Measurements from ENCODE around the gene ACOXL. TPM values are rescaled to one million over a fixed set of nuclear protein-coding genes. Genes with fewer than 3 reads are reported as not detected.
A peak's percentile ranks its signal among the peaks of the same experiment; 100 is the strongest.

The ACOXL gene
- total RNA-seq, 1 donor from 2014 or later, result not detected

DNA sequence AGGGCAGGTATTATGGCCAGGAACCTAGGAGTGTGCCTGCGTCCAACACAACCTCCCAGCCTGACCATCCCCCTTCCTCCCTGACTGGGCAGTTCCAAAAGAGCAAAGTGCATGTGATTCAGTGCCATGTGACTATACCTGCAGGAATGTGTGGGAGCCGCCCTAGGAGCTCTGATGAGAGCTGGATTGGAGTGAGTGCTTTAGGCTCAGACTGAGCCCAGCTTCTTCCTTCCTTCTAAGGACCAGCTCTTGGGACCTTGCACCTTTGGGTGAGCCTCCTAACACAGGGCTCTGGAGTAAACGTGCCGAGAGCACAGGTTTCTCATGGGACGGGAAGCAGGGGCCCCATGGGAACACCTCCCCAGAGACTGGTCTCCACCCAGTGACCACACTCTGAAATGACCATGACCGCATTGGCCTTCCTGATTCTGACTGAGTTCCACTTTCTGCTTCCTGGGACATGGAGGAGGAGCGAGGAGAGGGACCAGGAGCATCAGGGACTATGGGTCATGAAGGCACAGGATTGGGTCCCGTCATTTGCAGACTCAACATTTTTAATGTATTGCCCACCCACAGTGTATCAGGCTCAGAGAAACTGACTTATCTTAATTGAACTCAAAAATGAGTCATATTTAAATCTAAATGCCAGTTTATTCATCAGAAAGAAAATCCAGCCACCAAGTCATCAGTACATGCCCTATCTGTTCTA is 300.5 kb downstream of the ACOXL start:
- DNase-seq (ENCODE audit: low spot score), result peak; percentile 53

DNA sequence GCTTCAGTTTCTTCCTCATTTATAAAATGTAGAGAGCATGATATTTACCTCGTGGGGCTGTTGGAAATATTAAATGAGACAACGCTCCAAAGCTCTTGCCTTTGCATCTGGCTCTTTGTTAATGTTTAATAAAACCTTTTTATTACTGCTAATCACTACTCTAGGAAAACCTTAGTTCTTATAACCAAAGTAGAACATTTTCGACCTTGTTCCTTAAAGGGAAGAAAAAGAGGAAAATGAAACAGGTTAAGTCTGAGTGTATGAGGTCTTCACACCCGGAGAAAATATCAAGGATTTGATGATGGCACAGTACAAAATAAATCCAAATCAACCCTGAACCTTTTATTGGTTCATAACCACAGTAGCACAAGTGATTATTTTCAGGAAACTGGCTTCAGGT is 301.8 kb downstream of the ACOXL start:
- no peak for DNase-seq (ENCODE audit: low spot score)

DNA sequence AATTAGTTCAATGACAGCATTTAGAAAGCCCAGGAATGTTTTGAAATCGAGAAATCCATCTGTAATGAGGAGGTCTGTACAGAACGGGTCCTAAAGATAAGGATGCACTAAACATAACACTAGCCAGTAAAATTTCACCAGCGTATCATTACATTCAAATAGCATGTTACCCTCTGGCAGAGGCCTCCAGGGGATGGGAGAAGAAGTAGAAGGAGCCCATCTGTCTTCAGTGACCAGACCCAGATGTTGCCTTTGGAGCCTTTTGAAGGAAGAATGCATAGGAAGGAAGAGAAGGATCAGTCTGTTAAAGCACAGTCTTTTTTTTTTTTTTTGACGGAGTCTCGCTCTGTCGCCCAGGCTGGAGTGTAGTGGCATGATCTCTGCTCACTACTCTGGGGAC is 302.2 kb downstream of the ACOXL start:
- no peak for DNase-seq (ENCODE audit: low spot score)

DNA sequence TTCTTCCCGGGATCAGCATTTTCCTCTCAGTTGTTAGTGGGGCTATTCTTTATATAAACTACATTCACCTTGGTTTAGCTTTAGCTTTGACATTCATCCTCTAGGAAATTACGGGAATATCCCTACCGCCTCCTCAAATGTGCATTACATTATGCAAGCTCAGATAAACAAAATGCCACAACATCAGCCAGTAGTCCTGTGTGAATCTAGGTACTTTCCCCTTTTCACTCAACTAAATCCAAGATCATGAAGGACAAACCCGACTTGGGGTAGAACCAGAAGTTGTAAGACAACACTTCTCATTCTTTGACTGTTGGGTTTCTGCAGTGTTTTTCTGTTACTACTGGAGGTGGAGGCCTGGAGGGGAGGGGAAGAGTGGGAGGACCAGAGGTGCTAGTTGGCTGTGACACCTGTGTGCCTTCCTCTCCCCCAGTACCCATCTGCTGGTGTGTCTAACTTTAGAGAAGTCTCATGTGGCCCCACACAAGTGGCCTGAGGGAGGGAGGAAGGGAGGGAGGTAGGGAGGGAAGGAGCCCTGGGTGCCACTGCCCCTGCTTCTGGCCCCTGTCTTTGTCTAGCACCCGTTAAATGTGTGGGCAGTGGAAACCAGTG is 303.6 kb downstream of the ACOXL start:
- DNase-seq (ENCODE audit: low spot score), result peak; percentile 35

DNA sequence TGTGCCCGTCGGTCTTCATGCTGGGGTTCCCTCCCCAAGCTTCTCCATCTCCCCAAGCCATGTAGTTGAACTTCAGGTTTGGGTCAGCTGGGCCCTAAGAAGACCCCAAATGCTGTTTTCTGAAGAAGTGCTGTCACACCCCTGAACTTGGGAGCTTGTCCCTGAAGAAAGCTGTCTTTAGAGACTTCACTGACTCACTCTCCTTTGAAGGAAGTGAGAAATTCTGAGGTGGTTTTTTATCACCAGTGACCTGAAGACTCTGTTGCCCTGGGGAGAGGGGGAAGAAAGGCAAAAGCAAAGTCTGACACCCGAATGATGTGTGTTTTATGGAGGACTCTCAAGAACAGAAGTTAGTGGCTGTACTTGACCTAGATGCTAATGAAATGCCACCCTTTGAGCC is 304.8 kb downstream of the ACOXL start:
- peak; percentile 43 for DNase-seq (ENCODE audit: low spot score)

DNA sequence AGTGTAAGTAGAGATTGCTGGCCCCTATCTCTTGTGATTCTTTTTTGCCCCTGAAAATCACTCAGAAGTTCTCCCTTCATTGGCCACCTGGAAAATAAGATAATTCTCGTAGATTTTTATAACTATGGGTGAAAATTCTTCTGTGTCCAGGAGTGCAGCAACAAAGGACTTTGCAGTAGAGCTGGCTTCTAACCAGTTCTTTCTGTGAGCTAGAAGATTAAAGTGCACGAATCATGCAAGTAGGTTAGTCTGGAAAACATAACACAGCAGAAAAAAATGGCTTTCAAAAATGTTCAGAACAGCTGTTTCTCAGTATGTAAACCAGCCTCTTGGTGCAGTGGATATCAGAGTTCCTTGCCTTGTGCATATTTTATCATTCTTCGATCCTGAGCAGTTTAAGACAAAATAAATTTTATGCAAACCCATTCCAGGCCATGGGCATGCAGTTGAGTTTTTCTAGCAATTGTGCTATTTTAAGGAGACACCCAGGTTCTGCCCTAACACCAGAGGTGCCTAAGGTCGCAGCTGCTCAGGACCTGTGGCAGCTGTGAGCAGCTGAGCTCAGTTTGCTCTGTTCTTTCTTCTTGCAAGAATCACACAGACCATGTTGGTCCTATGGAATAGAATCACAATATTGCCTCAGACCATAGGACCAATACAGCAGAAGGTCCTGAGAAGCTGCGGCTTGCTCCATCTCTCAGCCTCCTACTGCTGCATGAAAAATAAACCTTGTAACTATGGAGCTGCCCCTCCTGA is 307.4 kb downstream of the ACOXL start:
- DNase-seq (ENCODE audit: low spot score), result no peak

- peak; percentile 60 for DNase-seq (ENCODE audit: low spot score)
Measured at GRCh38 chr2:111041398-111042202, 309.2 kb downstream of the ACOXL start.

GRCh38 chr2:111042261-111042660 is 309.9 kb downstream of the ACOXL start:
- peak; percentile 64 for DNase-seq (ENCODE audit: low spot score)

DNA sequence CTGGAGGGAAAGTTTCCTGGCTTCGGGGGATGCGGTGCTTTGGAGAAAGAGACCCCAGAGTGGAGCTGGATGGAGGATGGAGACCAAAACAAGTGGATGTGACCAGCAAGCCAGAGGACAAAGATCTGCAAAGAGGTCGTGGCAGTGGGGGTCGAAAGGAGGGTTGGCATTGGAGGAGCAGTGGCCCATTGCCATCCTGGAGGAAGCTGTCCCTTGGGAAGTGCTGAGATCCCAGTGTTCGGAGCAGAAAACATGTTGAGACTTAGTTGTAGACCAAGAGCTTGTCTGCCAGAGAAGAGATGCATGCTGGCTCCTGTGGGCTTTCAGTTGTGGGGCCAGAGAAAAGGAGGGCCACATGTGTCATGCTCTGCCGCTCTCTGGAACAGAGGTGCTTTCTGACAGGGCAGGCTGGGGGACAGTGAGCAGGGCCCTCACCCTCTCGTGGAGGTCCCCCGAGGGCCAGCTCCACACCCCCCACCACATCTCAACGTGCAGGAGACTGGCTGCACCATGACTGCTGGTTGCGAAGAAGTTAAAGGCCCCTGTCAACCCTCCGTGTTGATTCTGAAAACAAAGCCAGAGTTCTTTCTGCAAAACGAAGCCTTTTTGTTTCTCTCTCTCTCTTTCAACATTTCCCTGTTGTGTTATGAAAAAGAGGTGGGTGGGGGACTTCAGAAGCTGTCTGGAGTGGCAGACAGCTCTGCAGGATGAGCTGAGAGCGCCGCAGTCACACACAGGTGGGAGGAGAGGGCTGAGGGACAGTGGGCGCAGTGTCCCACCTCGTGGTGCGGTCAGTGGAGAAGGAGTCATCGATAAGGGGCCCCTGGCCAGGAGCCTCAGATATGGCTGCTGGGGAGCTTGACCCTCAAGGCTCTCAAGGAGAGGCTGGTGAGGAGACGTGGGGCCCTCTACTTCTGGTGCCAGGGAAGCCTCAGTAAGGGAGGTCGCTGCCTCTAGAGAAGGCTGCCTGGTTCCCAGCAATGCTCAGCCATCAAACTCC is 310.7 kb downstream of the ACOXL start:
- DNase-seq (ENCODE audit: low spot score), result peak; percentile 73

- DNase-seq (ENCODE audit: low spot score), result peak; percentile 69
Measured at GRCh38 chr2:111044066-111044465, 311.7 kb downstream of the ACOXL start.

GRCh38 chr2:111045236-111045635 is 312.9 kb downstream of the ACOXL start:
- DNase-seq (ENCODE audit: low spot score), result peak; percentile 22

- DNase-seq (ENCODE audit: low spot score), result peak; percentile 88
Measured at GRCh38 chr2:111045771-111046444, 313.5 kb downstream of the ACOXL start.

- peak; percentile 35 for DNase-seq (ENCODE audit: low spot score)
Measured at GRCh38 chr2:111046670-111047069, 314.3 kb downstream of the ACOXL start.

DNA sequence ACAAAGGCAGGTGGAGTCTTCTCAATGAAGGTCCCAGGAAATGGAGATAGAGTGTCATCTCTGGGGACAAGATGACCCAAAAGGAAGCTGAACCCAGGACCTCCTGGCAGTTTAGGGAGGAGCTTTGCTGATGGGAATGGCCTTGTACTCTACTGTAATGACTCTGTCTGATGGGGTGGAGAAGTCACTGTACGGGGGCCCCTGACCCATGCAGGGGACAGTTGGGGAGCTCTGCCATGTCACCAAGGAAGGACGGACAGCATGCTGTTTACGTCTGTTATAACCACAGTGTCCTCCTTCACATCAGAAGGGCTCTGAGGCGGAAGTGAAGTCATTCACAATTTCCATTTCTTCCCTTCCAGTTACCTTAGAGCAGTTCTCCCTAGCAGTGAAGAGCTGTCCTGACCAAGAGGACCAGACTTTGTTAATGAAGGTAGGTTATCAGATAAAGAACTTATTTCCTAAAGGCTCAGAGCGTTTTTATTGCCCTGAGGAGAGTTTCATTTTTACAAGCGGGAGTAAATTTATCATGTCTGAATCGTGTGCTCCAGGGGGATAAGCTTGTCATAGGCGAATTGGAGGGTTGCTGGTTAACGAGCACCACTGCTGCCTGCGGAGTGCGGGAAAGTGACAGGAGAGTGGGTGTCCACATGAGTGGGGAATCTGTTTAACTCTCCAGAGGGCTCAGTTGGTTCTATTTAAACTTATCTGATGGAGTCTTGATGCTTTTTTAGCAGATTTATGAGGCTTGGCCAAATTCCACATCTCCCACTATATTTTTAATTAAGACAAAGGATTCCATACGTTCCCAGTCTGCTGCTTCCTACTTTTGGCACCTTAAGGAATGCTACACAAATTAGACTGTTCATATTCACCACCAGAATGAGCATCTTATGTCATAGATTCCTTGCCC is 316.7 kb downstream of the ACOXL start:
- DNase-seq (ENCODE audit: low spot score), result no peak

GRCh38 chr2:111049792-111050640 is 317.6 kb downstream of the ACOXL start:
- peak; percentile 37 for DNase-seq (ENCODE audit: low spot score)

DNA sequence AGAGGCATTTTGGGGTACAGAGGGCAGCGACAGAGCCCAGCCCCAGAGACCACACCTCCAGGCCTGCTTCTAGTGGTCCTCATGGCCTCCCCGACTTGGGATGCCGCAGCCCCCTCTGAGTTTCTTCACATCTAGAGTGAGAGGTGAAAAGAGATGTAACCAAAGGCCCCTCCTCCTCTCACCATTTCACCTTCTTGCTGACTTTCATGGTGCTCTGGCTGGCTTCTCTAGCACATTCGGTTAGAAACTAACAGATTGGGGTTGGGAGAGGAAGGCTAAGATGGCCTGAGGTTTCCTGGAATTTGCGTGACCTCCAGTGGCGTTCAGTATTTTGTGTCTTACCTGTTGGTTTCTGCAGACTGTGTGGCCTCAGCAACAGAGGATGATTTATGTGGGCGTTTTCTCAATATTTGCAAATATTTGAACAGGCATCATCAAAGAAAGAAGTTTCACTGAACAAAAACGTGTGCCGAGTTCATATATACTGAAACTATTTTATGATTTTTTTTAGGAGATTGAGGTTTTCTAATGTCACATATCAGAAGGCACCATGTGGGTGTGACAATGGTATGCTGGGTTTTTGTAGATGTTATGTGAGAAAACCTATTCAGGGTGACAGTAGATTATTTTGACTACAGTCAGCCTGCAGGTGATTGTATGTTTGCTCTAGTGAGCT is 318.5 kb downstream of the ACOXL start:
- no peak for DNase-seq (ENCODE audit: low spot score)

- DNase-seq (ENCODE audit: low spot score), result no peak
Measured at GRCh38 chr2:111052621-111053020, 320.2 kb downstream of the ACOXL start.

Data from mesenteric fat pad (tissue), 1 donor.